Measurements from ENCODE around the gene ARPC1A. TPM values are rescaled to one million over a fixed set of nuclear protein-coding genes. Genes with fewer than 3 reads are reported as not detected.
"Not testable (repeated sequence)": the region's sequence is repeated elsewhere in the genome, so short reads cannot be mapped to it uniquely, and the experiment has no call there.

ARPC1A gene
- total and polyA plus RNA-seq, 3 experiments from 2014 or later, result 74.7 to 86.6 (median 86.5) TPM

DNA sequence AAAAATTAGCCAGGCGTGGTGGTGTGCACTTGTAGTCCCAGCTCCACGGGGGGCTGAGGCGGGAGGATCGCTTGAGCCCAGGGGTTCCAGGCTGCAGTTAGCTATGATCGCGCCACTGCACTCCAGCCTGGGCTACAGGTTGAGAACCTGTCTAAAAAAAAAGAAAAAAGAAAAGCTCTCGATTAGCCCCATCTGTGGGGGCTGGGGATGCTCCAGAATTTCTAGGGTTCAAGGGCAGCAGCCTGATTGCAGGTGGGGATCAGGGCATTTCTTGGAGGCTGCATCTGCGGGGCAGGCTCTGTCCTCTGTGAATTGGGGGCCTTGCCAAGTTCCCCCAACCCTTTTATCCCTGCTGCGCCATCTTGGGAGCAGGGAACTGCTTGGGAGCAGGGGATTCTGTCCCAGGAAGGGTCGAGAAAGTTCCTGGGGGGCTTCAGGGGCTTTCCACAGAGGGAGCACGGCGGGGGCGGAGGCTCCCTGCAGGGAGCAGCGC is 651 bp upstream of the ARPC1A start:
- no peaks in the 10 kb centered on the region for H3K9me3 Mint-ChIP-seq
- POLR2A ChIA-PET, result interaction anchor here (1.0 kb wide), 1 partner anchor 113 kb away, joined by 3 read pairs; the partner anchor contains the start of gene PTCD1
- DNase-seq, result no peak
- Histone ChIP-seq H3K27ac (ENCODE audit: low read depth, low read length) (peak overlapping the region; percentile 87), H3K36me3 (ENCODE audit: insufficient read depth, low read length) (no peaks in the 10 kb centered on the region), H3K9me3 (ENCODE audit: low read length) (no peaks in the 10 kb centered on the region), H3K4me1 (ENCODE audit: insufficient read depth, low read length) (peaks cover 36% of the 10 kb centered on the region), H3K4me3 (ENCODE audit: low read length) (peak overlapping the region; percentile 98), H3K27me3 (ENCODE audit: insufficient read depth, low read length, poor library complexity, severe bottlenecking) (no peaks in the 10 kb centered on the region)
- peaks cover 0 to 16% (median 0%) of the 10 kb centered on the region in 3 donors for H3K36me3 Mint-ChIP-seq
- CTCF ChIA-PET, result interaction anchor here (0.9 kb wide), 1 partner anchor 12 kb away, joined by 3 read pairs; no protein-coding TSS in a partner anchor
- H3K4me1 Mint-ChIP-seq, result peaks cover 34 to 39% (median 38%) of the 10 kb centered on the region in 3 donors
- H3K4me3 Mint-ChIP-seq, result peak overlapping the region; percentile 84 to 98 (median 92)
- H3K27ac Mint-ChIP-seq, result peak overlapping the region; percentile 84 to 99 (median 93)
- peaks cover 0 to 12% of the 10 kb centered on the region in 2 donors for H3K27me3 Mint-ChIP-seq

DNA sequence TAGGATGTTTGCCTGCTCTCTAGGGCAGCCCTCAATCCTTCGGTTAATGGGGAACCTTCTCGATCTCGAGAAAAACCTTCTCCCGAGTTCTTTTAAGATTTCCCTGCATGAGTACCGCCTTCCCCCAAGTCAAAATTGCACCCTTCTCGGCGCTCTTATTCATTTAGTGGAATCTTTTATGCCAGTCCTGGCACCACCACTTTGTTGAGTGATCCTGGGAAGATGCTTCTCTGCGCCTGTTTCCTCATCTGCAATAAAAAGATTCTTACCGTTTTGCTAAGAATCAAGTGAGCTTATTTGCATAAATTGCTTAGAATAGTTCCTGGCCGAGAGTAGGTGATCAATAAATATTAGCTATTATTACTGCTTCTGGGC is 697 bp downstream of the ARPC1A start:
- no peaks in the 10 kb centered on the region for H3K36me3 ChIP-seq (ENCODE audit: insufficient read depth, low read length)
- H3K4me1 ChIP-seq (ENCODE audit: insufficient read depth, low read length), result peaks cover 39% of the 10 kb centered on the region
- H3K27ac ChIP-seq (ENCODE audit: low read depth, low read length), result peak overlapping the region; percentile 87
- H3K27me3 ChIP-seq (ENCODE audit: insufficient read depth, low read length, poor library complexity, severe bottlenecking), result no peaks in the 10 kb centered on the region
- Mint-ChIP-seq H3K4me3 (peak overlapping the region; percentile 84 to 98 (median 92)), H3K9me3 (no peaks in the 10 kb centered on the region), H3K27ac (peak overlapping the region; percentile 66 to 99 (median 93)), H3K4me1 (peaks cover 46 to 52% (median 51%) of the 10 kb centered on the region in 3 donors), H3K36me3 (peaks cover 0 to 21% (median 0%) of the 10 kb centered on the region in 3 donors), H3K27me3 (peaks cover 0 to 12% of the 10 kb centered on the region in 2 donors)
- H3K9me3 ChIP-seq (ENCODE audit: low read length), result no peaks in the 10 kb centered on the region
- ChIA-PET POLR2A (no interaction called here), CTCF (interaction anchor here (0.7 to 1.7 kb wide), 3 partner anchors 13 to 39 kb away, joined by 3 to 7 read pairs (median 4); no protein-coding TSS in a partner anchor)
- H3K4me3 ChIP-seq (ENCODE audit: low read length), result peak overlapping the region; percentile 98
- DNase-seq, result no peak

DNA sequence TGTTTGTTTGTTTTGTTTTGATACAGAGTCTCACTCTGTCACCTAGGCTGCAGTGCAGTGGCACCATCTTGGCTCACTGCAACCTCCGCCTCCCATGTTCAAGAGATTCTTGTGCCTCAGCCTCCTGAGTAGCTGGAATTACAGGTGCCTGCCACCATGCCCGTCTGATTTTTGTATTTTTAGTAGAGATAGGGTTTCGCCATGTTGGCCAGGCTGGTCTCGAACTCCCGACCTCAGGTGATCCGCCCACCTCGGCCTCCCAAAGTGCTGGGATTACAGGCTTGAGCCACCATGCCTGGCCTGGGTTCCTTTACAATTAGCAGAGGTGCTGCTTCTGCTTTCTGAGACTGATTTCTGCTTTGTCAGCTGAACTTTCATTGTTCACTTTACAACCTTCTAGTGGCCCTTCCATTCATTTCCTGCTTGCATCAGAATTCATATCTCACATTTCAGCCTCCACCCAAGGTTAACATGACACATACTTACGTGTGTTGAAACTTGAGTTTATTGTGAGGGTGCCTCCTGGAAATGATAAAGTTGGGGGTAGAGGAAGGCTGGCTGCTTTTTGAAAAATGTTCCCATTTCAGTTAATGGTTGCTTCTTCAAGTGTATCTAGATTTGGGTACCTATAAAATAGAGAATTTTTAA is 4.7 kb downstream of the ARPC1A start:
- Histone ChIP-seq H3K36me3 (ENCODE audit: insufficient read depth, low read length) (peaks cover 10% of the 10 kb centered on the region), H3K27ac (ENCODE audit: low read depth, low read length) (peak overlapping the region; percentile 35), H3K4me1 (ENCODE audit: insufficient read depth, low read length) (peaks cover 32% of the 10 kb centered on the region)
- H3K4me1 Mint-ChIP-seq, result peaks cover 59 to 73% (median 71%) of the 10 kb centered on the region in 3 donors
- not testable (repeated sequence) for DNase-seq; H3K27me3 ChIP-seq (ENCODE audit: insufficient read depth, low read length, poor library complexity, severe bottlenecking); H3K4me3 ChIP-seq (ENCODE audit: low read length); H3K27me3 Mint-ChIP-seq; H3K9me3 ChIP-seq (ENCODE audit: low read length); H3K9me3 Mint-ChIP-seq
- H3K4me3 Mint-ChIP-seq, result peak overlapping the region in 5 of 7 donors; percentile 5 to 42 (median 34)
- CTCF ChIA-PET, result interaction anchor here (1.3 kb wide), 1 partner anchor 17 kb away, joined by 7 read pairs; no protein-coding TSS in a partner anchor
- peak overlapping the region in 7 of 8 donors; percentile 13 to 81 (median 70) for H3K27ac Mint-ChIP-seq
- H3K36me3 Mint-ChIP-seq, result peaks cover 0 to 47% (median 2%) of the 10 kb centered on the region in 3 donors
- POLR2A ChIA-PET, result interaction anchor here (0.7 kb wide), 1 partner anchor 779 kb away, joined by 5 read pairs; no protein-coding TSS in a partner anchor

DNA sequence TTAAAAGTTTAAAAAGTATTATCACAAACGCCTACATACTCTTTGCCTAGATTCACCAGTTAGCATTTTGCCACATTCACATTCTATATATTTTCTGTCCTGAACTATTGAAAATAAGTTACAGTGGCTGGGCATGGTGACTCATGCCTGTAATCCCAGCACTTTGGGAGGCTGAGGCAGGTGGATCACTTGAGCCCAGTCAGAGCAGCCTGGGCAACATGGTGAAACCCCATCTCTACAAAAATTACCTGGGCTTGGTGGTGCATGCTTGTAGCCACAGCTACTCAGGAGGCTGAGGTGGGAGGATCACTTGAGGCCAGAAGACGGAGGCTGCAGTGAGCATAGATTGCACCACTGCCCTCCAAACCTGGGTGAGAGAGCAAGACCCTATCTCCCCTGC is 5.3 kb downstream of the ARPC1A start:
- Histone ChIP-seq H3K9me3 (ENCODE audit: low read length) (no peaks in the 10 kb centered on the region), H3K36me3 (ENCODE audit: insufficient read depth, low read length) (peaks cover 12% of the 10 kb centered on the region), H3K4me1 (ENCODE audit: insufficient read depth, low read length) (peaks cover 32% of the 10 kb centered on the region), H3K4me3 (ENCODE audit: low read length) (no peak overlapping the region), H3K27me3 (ENCODE audit: insufficient read depth, low read length, poor library complexity, severe bottlenecking) (no peaks in the 10 kb centered on the region), H3K27ac (ENCODE audit: low read depth, low read length) (peak overlapping the region; percentile 35)
- ChIA-PET POLR2A (interaction anchor here (0.6 kb wide), 1 partner anchor 62 kb away, joined by 5 read pairs; no protein-coding TSS in a partner anchor), CTCF (no interaction called here)
- Mint-ChIP-seq H3K4me1 (peaks cover 58 to 71% (median 71%) of the 10 kb centered on the region in 3 donors), H3K36me3 (peaks cover 0 to 47% (median 2%) of the 10 kb centered on the region in 3 donors), H3K9me3 (no peaks in the 10 kb centered on the region), H3K27me3 (peaks cover 0 to 6% of the 10 kb centered on the region in 2 donors), H3K27ac (peak overlapping the region in 4 of 8 donors; percentile 13 to 71 (median 52)), H3K4me3 (peak overlapping the region in 2 of 7 donors; percentile 23 to 27)
- no peak for DNase-seq

DNA sequence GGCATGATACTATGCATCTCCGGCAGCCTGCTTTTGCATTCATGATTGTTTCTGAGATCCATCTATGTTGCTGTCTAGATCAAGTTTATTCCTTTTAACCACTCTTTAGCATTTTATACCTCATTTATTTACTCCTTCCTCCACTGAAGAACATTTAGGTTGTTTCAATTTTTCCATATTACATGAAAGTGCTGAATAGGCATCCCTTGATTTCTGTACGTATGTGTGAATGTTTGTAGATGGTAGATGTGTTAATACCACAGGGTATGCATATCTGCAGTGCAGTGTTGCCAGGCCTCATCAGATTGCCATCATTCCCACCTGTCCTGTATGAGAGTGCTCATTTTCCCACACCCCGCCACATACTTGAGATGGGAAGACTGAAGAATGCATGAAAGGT is 13.9 kb downstream of the ARPC1A start:
- no peak overlapping the region for H3K4me3 Mint-ChIP-seq
- Histone ChIP-seq H3K4me1 (ENCODE audit: insufficient read depth, low read length) (no peaks in the 10 kb centered on the region), H3K27ac (ENCODE audit: low read depth, low read length) (no peak overlapping the region), H3K27me3 (ENCODE audit: insufficient read depth, low read length, poor library complexity, severe bottlenecking) (no peaks in the 10 kb centered on the region), H3K4me3 (ENCODE audit: low read length) (no peak overlapping the region), H3K36me3 (ENCODE audit: insufficient read depth, low read length) (peaks cover 45% of the 10 kb centered on the region), H3K9me3 (ENCODE audit: low read length) (no peaks in the 10 kb centered on the region)
- no peaks in the 10 kb centered on the region for H3K27me3 Mint-ChIP-seq
- peaks cover 3 to 11% (median 8%) of the 10 kb centered on the region in 3 donors for H3K4me1 Mint-ChIP-seq
- ChIA-PET POLR2A (no interaction called here), CTCF (interaction anchor here (1.0 kb wide), 1 partner anchor 26 kb away, joined by 3 read pairs; no protein-coding TSS in a partner anchor)
- no peak for DNase-seq
- peaks cover 0 to 2% (median 0%) of the 10 kb centered on the region in 5 donors for H3K9me3 Mint-ChIP-seq
- H3K36me3 Mint-ChIP-seq, result peaks cover 9 to 76% (median 24%) of the 10 kb centered on the region in 3 donors
- H3K27ac Mint-ChIP-seq, result peak overlapping the region in 2 of 8 donors; percentile 33 to 76

DNA sequence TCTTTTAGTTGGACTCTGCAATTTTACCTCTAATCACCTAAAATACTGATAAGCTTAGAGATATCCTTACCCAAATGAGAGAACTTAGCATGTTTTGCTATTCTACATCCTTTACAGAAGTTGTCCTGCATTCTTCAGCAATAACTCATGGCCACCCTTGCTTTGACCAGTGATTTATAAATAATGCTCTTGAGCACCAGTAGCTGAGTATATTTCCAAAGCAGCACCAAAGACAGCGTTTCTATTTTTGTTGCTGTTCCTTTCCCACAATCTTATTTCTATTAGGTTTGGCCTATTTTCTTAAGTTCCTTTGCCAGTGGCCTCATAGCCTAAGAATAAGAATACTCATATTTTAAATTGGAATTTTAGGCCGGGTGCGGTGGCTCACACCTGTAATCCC is 15.0 kb downstream of the ARPC1A start:
- no peak overlapping the region for H3K4me3 Mint-ChIP-seq
- H3K27me3 ChIP-seq (ENCODE audit: insufficient read depth, low read length, poor library complexity, severe bottlenecking), result no peaks in the 10 kb centered on the region
- H3K9me3 Mint-ChIP-seq, result peaks cover 0 to 2% (median 0%) of the 10 kb centered on the region in 5 donors
- no peak for DNase-seq
- H3K36me3 ChIP-seq (ENCODE audit: insufficient read depth, low read length), result peaks cover 47% of the 10 kb centered on the region
- no peak overlapping the region for H3K27ac ChIP-seq (ENCODE audit: low read depth, low read length)
- H3K4me1 ChIP-seq (ENCODE audit: insufficient read depth, low read length), result no peaks in the 10 kb centered on the region
- H3K36me3 Mint-ChIP-seq, result peaks cover 9 to 76% (median 25%) of the 10 kb centered on the region in 3 donors
- peaks cover 0 to 8% (median 4%) of the 10 kb centered on the region in 3 donors for H3K4me1 Mint-ChIP-seq
- ChIA-PET CTCF (interaction anchor here (0.9 kb wide), 1 partner anchor 36 kb away, joined by 3 read pairs; no protein-coding TSS in a partner anchor), POLR2A (no interaction called here)
- no peak overlapping the region for H3K4me3 ChIP-seq (ENCODE audit: low read length)
- no peaks in the 10 kb centered on the region for H3K27me3 Mint-ChIP-seq
- peak overlapping the region in 1 of 8 donors; percentile 29 for H3K27ac Mint-ChIP-seq
- H3K9me3 ChIP-seq (ENCODE audit: low read length), result no peaks in the 10 kb centered on the region

DNA sequence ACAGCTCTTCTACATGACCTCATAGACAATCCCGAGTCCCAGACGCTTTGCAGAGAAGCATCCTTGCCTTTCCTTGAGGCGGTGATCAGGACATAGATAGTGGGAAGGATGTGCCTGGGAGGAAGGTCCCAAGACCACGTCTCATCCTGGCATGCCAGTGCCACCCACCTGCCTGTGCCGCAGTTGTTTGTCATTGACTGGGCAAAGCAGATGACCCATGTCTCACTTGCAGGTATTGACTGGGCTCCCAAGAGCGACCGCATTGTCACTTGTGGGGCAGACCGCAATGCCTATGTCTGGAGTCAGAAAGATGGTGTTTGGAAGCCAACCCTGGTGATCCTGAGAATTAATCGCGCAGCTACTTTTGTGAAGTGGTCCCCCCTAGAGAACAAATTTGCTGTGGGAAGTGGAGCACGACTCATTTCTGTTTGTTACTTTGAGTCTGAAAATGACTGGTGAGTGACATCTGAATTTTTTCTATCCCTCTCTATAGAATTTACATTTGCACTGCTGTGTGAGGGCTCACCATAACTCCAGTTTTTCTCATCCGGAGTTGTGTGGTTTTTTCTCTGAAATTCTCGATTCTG is 18.5 kb downstream of the ARPC1A start:
- H3K27me3 ChIP-seq (ENCODE audit: insufficient read depth, low read length, poor library complexity, severe bottlenecking), result no peaks in the 10 kb centered on the region
- peaks cover 9 to 79% (median 23%) of the 10 kb centered on the region in 3 donors for H3K36me3 Mint-ChIP-seq
- ChIA-PET POLR2A (no interaction called here), CTCF (no interaction called here)
- no peaks in the 10 kb centered on the region for H3K9me3 ChIP-seq (ENCODE audit: low read length)
- peaks cover 51% of the 10 kb centered on the region for H3K36me3 ChIP-seq (ENCODE audit: insufficient read depth, low read length)
- H3K4me1 Mint-ChIP-seq, result peaks cover 0 to 8% (median 4%) of the 10 kb centered on the region in 3 donors
- H3K4me3 ChIP-seq (ENCODE audit: low read length), result no peak overlapping the region
- no peaks in the 10 kb centered on the region for H3K4me1 ChIP-seq (ENCODE audit: insufficient read depth, low read length)
- no peak overlapping the region for H3K4me3 Mint-ChIP-seq
- no peaks in the 10 kb centered on the region for H3K27me3 Mint-ChIP-seq
- H3K27ac ChIP-seq (ENCODE audit: low read depth, low read length), result no peak overlapping the region
- no peak for DNase-seq
- H3K27ac Mint-ChIP-seq, result peak overlapping the region in 1 of 8 donors; percentile 56
- H3K9me3 Mint-ChIP-seq, result peaks cover 0 to 2% (median 0%) of the 10 kb centered on the region in 5 donors
